LHCN-M2 (cell line): ENCODE data around the gene LRRK1. TPM values are rescaled to one million over a fixed set of nuclear protein-coding genes. Genes with fewer than 3 reads are reported as not detected.

ENCODE experiments used
- DNase-seq: peaks from one replicate; pipeline ENCODE4 v3.0.0-alpha.2; 2012; ENCODE audit warnings: low read depth
- total RNA-seq: library from RNA; depleted of rRNA; stranded (reverse); fragments of >200 nt; gene quantifications from 2 replicates; pipeline ENCODE4 v1.2.3, GENCODE V29; 2014

Gene LRRK1
- total RNA-seq, 1 experiment from 2014 or later, result 0.17 TPM

GRCh38 chr15:100968050-100968966 is 49.2 kb downstream of the LRRK1 start:
- DNase-seq, result no peak

GRCh38 chr15:100972975-100973350 is 53.8 kb downstream of the LRRK1 start:
- no peak for DNase-seq

DNA sequence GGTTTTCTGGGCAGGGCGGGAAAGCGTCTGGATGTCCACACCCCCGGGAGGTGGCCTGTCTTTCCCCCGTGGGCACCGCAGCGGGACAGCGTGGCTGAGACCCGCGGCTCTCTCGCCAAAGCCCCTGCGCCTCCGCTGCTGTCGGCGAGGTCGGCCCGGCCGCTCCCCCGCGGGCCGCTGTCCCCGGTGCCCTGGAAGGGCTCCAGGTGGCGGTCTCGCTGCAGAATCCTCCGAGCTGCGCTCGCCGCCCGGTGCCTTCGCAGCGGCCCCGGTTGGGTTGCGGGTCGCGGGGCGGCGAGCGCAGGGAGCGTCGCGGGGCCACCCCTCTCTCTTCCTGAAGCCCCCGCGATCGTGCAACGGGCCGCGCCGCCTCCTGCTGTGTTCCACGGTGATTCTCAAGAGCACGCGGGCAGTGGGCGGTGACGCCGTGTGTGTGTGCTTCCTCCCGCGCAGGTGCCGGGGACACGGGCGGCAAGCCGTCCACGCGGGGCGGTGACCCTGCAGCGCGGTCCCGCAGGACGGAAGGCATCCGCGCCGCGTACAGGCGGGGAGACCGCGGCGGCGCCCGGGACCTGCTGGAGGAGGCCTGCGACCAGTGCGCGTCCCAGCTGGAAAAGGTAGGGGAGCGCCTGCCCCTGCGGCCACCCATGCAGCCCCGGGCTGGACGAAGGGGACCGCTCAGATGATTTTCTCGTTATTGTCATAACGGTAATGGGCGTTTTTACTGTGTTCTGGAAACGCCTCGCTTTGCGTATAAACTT is 54.4 kb downstream of the LRRK1 start:
- no peak for DNase-seq

DNA sequence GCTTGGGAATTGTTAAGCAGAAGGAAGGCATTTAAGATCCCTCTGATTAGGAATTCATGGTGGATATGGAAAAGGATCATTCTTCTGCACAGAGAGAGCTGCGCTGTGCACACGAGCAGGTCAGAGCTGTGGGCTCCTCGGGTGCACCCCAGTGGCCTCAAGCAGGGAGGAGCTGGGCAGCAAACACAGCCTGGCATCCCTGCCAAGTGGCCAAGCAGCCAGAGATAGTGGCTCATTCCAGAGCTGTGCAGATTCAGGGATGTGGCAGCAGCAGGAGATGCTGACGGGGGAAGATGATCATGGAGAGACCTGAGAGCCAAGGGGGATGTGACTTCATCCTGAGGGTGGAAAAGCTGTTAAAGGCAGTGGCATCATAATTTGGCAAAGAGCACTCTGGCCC is 55.9 kb downstream of the LRRK1 start:
- DNase-seq, result no peak

DNA sequence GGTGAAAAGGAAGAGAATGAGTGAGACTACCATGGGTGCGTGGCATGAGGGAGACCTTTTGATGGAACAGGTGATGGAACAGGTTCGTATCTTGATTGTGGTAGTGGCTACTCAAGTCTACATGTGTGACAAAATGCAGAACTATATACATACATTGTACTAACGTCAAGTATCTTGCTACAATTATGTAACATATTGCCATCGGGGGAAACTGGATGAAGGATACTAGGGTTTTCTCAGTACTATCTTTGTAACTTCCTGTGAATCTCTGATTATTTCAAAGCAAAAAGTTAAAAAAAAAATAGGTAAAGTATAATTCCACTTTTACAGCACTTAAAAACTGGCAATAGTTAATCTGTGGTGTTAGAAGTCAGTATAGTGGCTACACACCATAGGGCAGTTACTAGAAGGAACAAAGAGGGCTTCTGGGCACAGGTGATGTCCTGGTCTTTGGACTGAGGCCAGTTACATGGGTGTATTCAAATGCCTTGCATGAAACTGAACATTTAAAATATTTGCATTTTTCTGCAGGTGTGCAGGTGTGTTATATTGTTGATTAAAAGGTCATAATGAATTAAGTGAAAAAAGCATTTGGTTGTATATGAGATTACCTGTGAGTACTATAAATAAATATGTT is 61.4 kb downstream of the LRRK1 start:
- no peak for DNase-seq

GRCh38 chr15:100981086-100981485 is 61.9 kb downstream of the LRRK1 start:
- DNase-seq, result no peak

- DNase-seq, result no peak
Observed at GRCh38 chr15:100983221-100983620, 64.1 kb downstream of the LRRK1 start.

- DNase-seq, result no peak
Observed at GRCh38 chr15:100985401-100985800, 66.2 kb downstream of the LRRK1 start.

DNA sequence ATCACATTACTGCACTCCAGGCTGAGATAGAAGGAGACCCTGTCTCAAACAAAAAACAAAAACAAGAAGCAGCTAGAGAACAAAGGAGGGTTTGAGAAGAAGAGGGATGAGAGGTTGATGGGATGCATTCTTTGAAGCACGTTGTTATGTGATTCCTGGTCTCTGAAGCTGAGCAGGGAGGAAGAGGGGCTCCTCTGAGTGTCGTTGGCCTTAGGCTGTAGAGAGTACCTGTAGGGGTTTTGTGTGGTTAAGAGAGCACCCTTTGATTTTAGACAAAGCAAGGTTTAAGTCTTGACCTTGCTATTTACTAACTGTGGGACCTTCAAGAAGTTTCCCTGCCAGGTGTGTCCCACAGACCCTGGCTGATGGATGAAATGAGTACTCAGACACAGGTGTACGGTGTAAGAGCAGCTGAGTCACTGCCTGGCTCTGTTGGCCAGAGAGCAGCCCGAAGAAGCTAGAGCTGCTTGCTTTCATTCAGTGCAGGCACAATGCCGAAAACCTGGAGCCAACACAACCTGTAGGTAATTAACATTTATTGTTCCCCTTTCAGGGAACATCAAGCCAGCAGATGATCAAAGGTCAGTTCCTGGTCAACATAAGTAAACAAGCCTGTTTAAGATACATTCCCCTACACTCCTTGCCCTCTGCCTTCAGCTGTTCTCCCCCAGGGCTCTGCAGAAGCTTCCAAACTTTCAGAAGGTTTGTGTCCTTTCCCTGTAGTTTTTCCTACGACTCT is 67.2 kb downstream of the LRRK1 start:
- no peak for DNase-seq

DNA sequence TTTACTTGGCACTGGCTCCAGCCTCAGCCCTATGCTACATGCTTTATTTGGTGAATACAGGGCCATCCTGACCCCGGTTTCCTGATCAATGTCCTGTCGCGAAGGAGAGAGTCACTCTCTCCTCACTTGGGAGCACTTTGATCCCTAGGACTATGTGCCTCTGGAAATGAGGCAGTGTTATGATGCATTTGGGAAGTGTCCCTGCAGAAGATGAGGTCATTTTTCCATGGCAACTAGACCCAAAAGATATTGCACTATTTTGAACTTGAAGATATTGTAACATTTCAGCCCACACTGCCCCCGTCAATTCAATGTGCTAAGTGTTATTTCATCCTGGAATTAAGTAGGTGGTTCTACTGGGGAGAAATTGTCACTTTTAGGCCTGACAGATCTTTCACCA is 68.0 kb downstream of the LRRK1 start:
- no peak for DNase-seq

- DNase-seq, result no peak
Observed at GRCh38 chr15:100988297-100988696, 69.1 kb downstream of the LRRK1 start.

DNA sequence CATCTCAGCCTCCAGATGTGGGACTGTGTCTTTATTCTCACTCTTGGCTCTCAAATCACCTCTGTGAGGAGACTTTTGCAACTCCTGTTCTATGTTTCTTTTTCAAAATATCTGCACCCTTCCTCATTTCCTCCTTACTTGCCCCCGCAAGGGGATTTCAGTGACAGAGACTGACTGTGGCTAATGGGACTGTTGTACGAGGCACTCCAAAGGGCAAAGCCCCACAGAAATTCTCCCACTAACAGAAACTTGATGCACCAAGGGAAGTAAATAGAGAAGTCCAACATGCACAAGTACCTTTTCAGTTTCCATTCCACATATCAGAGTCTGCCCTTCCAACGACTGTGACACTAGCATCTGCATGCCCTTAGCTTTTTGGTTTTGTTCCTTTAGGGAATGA is 69.7 kb downstream of the LRRK1 start:
- DNase-seq, result no peak

GRCh38 chr15:100994597-100995446 is 75.7 kb downstream of the LRRK1 start:
- DNase-seq, result no peak

GRCh38 chr15:100995471-100996430 is 76.6 kb downstream of the LRRK1 start:
- DNase-seq, result no peak

DNA sequence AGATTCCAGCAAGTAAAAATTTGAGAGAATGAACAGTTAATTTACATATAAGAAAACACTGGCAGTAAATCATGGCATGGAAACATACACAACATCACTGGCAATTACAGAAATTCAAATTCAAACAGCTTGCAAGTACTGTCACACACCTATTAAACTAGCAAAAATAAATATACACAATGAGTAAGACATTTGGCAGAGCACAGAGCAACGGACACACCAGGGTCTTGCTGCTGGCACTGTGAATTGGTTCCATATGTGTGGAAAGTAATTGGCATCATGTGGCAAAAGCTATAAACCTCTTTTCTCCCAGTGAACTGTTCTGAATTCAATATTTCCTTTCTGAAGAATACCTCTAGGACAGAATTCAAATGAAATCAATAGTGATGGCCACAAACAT is 78.3 kb downstream of the LRRK1 start:
- DNase-seq, result no peak

DNA sequence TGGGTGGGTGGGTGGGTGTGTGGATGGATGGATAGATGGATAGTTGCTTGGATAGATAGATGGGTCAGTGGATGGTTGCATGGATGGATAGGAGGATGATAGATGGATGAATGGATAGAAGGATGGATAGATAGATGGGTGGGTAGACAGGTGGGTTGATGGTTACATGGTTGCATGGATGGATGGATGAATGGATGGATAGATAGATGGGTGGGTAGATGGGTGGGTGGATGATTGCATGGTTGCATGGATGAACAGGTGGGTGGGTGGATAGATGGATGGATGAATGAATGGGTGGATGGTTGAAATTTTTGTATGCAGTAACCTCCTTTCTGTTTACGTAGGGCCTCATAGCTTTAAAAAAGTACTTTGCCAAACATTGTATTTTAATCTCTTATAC is 79.5 kb downstream of the LRRK1 start:
- DNase-seq, result no peak

GRCh38 chr15:100999369-100999768 is 80.2 kb downstream of the LRRK1 start:
- DNase-seq, result no peak

- DNase-seq, result no peak
Observed at GRCh38 chr15:101000271-101000681, 81.1 kb downstream of the LRRK1 start.

DNA sequence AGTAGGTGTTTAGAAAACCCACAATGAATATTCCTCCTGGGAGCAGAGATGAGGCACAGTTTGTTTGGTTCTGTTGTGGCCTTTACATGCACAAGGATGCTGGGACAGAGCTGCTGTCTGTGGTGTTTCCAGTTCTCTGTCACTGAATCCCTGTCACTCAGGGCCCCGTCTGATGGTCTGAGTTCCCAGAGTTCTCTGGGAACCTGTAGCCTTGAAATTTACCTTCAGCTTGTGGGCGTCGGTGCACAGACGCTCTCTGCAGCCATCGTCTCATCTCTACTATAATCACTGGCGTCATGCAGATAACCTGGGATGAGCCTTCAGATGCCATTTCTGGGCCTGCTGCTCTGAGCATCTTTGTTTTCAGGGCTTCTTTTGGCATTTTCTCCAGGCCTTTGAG is 81.9 kb downstream of the LRRK1 start:
- DNase-seq, result no peak

DNA sequence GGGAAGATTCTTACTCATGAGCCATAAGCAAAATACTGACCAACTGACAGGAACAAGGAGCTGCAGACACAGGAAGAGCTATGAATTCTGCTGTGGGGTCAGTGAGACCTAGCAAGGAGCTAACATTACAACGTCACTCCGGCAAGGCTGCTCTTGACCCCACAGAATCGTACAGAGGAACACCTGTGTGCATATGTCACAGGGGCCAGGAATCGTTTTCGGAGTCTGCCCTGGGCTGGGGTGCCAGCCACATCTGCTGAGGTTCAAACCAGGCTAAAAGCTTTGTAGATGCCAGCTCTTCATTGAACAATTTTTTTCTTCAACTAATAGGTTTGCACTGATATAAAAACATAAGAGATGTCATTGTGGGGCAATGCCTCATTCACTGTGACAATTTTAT is 82.6 kb downstream of the LRRK1 start:
- no peak for DNase-seq
